GM19193 (cell line): ENCODE data around the gene MT1B.
A peak's percentile ranks its signal among the peaks of the same experiment; 100 is the strongest.

Source experiments
- POLR2A ChIP-seq: IDR thresholded peaks from 4 replicates; pipeline ENCODE4 v1.6.1; 2011; ENCODE audit not compliant: insufficient read depth, insufficient read length; ENCODE audit errors: extremely low read depth

The MT1B gene

GRCh38 chr16:56669840-56670619, 18.3 kb downstream of the MT1B start:
- TF ChIP-seq POLR2A: no peak

DNA sequence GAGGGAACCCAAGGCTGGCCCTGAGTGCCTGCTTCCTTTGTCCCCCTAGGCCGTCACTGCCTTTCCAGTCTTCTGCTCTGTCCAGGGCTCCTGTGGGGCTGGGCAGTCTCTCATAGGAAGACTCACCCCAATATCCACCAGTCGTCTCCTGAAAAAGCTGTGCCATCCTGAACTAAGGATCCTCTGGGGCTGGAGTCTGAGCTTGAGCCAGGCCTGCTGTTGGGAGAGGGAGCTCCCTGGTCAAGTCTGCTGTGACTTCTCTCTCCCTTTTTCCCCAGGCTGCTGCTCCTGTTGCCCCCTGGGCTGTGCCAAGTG, 18.9 kb downstream of the MT1B start:
- no peak for TF ChIP-seq POLR2A

DNA sequence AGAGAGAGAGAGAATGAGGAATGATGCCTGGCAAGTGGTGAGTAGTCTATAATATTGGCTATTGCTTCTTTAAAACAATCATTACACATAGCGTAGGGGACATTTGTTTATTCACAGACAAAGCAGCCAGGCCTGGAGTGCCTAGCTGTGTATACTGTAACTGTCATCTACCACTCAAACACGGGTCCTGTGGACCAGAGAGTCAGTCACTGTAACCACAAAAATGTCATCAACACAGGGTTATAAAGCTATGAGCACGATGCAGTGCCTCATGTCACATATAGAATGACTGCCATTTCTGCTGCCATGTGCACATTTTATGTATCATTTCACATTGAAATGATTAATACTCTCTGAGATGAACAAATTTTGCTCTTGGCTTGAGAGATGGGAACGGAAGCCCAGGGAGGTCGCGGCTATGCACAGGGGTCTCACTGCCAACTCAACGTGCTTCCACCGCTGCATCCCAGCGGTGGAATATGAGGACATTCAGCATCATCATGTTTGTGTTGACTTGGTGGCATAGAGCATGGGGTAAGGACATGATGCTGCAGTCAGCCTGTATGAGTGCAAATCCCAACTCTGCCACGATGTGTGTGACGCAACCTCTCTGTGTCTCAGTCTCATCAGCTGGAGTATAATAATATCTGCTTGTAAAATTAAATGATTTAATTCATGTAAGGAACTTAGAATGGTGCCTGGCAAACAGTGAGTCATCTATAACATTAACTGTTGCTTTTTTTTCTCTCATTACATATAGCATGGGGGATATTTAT, 21.3 kb downstream of the MT1B start:
- TF ChIP-seq POLR2A: no peak

DNA sequence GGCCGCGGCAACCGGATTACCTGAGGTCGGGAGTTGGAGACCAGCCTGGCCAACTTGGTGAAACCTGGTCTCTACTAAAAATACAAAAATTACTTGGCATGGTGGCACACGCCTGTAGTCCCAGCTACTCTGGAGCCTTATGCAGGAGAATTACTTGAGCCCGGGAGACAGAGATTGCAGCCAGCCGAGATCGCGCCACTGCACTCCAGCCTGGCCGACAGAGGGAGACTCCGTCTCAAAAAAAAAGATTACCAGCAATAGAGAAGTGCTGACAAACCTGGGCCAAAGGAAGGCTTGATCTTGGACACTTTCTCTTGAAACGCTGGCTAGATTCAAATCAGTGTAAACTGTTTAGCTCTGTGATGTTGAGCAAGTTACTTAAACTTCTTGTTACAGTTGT, 22.2 kb downstream of the MT1B start:
- no peak for TF ChIP-seq POLR2A

- no peak for TF ChIP-seq POLR2A
Measured at GRCh38 chr16:56675685-56676210, 24.1 kb downstream of the MT1B start.

DNA sequence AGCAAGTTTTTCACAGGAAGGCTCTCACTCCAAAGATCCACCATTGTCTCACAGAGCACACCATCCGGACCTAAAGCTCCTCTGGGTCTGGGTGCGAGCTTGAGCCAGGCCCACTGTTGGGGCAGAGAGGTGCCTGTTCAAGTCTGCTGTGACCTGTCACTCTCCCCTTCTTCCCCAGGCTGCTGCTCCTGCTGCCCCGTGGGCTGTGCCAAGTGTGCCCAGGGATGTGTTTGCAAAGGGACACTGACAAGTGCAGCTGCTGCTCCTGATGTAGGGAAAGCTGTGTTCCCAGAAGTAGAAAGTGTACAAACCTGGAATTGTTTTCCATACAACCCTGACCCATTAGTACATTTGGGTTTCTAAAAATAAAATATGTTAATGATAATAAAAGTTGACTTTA, 25.8 kb downstream of the MT1B start:
- no peak for TF ChIP-seq POLR2A

DNA sequence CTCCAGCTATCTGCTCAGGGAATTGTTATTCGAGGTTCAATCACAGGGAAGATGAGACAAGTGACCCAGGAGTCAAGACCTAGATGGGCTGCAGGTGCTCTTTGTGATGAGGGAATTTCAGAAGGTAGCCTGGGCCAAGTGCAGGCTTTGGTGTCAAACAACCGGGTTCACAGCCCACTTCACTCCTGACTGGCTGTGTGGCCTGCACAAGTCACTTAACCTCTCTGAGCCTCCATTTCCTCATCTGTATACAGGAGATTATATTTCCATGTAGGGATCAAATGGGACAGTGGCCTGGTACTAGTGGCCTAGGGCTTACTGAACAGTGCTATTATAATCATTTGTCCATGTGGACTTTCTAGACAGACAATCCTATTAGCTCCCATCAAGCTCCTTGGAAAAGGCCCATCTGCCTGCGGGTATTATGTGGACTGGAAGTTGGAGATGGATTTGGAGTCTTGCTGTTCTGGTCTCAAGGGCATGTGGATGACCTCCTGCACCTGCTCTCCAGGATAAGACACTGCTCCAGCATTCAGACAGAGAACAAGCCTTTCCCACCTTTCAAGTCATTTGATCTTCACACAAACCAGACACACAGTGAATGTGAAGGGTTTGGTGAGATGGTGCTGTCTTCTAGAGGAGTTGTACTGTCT, 27.5 kb downstream of the MT1B start:
- TF ChIP-seq POLR2A: no peak

GRCh38 chr16:56679818-56680217, 28.1 kb downstream of the MT1B start:
- TF ChIP-seq POLR2A: no peak

- peak; percentile 87 for TF ChIP-seq POLR2A
Measured at GRCh38 chr16:56681939-56682702, 30.4 kb downstream of the MT1B start, which contains the start of gene MT1X. TSS of gene MT1X (plus strand) at chr16:56682470. CDS start at chr16:56682541, 71 bp downstream.

- no peak for TF ChIP-seq POLR2A
Measured at GRCh38 chr16:56682703-56683397, 31.2 kb downstream of the MT1B start.

DNA sequence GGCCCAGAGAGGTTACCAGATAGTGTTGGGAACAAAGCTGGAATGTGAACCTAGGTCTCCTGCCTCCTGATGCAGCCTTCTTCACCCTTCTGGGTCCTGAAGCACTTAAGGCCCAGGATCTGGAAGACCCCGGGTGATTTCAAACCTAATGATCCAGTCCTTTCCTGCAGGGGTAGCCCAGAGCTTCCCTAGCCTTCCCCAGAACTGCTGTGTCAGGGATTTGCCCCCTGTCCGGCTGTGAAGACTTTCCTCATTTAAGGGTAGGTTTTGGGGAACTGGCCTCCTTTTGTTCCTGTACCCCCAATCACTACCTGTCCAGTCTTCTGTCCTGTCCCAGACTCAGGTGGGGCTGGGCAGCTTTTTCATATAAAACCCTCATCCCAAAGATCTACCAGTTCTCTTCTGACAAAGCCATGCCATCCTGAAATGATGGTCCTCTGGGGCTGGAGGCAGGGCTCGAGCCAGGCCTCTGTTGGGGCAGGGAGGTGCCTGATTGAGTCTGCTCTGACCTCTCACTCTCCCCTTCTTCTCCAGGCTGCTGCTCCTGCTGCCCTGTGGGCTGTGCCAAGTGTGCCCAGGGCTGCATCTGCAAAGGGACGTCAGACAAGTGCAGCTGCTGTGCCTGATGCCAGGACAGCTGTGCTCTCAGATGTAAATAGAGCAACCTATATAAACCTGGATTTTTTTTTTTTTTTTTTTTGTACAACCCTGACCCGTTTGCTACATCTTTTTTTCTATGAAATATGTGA, 31.9 kb downstream of the MT1B start:
- TF ChIP-seq POLR2A: no peak

DNA sequence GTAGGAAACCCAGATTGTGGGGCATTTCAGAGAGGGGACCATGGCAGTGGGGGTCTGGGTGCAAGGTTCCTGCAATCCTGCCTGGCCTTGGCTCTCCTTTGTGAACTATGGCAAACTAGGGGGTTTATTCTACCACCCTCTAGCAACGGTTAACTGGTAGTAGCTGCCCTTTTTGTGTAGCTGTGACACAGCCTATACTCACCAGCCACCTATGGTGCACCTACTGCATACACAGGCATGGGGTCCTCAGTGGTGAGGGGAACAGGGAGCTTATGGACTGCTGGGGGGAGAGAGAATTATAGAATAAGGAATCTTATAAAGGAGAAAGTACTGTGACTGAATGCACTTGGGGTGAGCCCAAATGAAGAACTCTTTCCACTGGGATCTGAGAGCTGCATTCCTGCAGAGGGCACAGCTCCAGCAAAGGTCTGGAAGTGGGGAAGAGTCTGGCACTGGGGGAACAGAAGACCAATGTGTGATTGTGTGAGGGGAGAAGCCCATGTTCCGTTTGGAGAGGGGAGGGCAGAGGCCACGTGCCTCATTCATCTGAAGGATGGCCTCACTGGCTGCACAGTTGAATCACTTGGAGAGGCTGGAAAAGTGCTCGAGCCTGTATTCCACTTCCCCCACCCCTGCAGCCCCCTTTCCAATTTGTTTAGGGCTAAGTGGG, 32.7 kb downstream of the MT1B start:
- TF ChIP-seq POLR2A: no peak
